NCI-H1436 treated with DMSO at 0.1 percent for 48 hours (cell line): ENCODE data around the gene NPHP4.
"Not testable (repeated sequence)": the region's sequence is repeated elsewhere in the genome, so short reads cannot be mapped to it uniquely, and the experiment has no call there.

Experiments
- DNase-seq: peaks from one replicate; lab custom pipeline; 2025; lab: John Stamatoyannopoulos, UW

The NPHP4 gene

GRCh38 chr1:5910276-5910620 lies 82.0 kb downstream of the NPHP4 start:
- no peak for DNase-seq

- DNase-seq: no peak
Observed at GRCh38 chr1:5909576-5910275, 82.5 kb downstream of the NPHP4 start.

GRCh38 chr1:5908461-5909375 lies 83.5 kb downstream of the NPHP4 start:
- DNase-seq: no peak

DNA sequence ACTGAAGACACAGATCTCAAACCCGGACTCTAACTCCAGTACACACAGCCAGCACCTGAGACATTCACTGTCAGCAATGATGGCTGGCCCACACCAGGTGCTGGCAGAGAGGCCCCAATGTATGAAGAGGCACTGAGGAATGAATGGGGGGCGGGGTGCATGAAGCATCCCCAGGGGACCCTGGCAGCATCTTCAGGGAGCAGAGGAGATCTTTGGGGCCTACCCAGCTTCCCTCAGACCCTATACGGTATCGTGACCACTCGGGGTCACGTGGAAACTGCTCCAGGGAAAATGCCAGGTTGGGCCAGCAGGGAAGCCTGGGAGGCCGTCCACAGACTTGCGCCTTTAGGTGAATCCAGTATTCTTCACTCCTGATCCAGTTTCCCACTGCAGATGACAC lies 84.3 kb downstream of the NPHP4 start:
- DNase-seq: no peak

DNA sequence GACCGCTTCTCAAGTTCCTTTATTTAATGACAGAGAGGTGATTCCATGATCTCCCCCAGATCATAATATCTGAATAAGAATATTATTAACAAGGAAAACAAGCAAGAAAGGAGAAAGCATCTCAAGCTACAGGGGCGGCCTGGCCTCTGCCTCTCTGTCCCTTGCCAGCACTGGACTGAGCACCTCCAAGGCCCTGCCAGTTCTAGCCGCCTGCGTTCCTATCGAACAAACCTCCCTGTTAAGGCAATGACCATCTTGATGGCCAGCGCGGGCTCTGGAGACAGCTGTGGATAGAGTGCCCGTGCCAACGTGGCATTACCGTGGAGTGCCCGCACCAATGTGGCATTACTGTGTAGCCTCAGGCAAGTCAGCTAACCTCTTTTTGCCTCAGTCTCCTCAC lies 84.8 kb downstream of the NPHP4 start:
- no peak for DNase-seq

DNA sequence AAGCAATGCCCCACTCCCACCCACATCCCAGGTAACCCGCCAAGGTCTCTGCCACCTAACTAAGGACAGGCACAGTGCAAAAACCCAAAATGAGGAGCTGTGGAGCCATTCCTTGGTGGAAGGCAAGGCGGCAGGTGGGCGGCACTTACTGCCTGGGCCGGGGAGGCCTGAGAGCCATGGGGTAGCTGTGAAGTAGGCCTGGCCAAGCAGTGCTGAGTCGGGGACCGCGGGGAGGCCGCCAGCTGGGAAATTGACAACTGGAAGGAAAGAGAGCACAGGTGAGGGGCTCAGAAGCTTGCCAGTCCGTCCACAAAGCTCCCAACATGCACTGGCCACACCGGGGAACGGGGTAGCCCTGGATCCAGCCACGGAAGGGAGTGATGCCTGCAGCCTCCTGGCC lies 85.3 kb downstream of the NPHP4 start:
- DNase-seq: no peak

GRCh38 chr1:5906116-5906515 lies 86.1 kb downstream of the NPHP4 start:
- DNase-seq: no peak

DNA sequence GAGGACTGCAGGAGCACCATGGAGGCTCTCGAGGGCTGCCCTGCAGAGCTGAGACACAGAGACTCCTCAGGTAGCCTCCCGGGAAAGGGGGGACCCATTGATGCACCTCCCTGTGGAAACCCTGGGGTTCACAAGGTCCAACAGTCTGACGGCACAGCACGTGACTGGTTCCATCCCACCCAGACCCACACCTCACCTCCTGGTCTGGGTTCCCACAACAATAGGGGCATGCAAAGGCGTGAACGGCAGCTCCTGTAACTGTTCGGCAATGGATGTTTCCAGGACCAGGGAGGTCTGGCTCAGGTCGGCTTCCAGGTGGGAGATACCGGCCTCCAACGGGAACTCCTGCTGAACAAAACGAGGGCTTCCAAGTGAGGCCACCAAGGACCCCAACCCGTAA lies 86.8 kb downstream of the NPHP4 start:
- DNase-seq: no peak

- no peak for DNase-seq
Observed at GRCh38 chr1:5904551-5904950, 87.7 kb downstream of the NPHP4 start.

DNA sequence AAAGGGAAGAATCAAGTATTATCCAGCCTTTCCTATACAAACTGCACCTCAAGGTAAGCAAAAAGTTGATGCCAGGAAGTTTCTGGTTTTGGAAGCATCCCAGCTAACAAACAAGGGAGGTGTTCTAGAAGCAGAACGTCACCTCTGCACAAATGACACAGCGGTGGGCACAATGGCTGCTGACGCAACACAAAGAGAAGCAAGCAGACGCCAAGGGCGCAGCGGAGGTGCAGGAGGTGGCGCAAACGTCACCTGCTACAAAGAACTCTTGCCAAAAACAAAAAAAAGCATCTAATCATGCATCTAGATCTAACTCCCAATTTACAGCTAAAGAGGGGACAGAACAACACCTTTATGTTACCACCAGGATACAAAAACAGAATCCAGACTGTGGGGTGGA lies 88.5 kb downstream of the NPHP4 start:
- DNase-seq: no peak

- no peak for DNase-seq
Observed at GRCh38 chr1:5903031-5903430, 89.2 kb downstream of the NPHP4 start.

DNA sequence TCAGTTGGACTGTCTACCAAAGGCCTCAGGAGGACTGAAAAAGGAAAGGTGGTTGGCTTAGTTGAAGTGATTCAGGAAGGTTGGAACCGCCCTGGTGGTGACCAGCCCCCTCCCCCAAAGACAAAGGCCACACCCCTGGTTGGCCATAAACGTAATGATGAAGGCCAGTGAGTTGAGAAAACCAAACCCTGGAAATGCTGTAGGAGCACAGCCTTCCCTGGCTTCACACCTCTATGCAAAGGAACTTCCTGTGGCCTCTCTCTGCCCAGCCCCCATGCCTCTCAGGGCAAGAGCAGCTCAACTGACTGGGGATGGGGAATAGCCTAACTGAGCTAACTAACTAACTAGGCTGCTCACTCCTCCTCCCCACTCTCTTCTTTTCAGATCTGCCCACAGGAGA lies 90.4 kb downstream of the NPHP4 start:
- DNase-seq: no peak

- no peak for DNase-seq
Observed at GRCh38 chr1:5901150-5901549, 91.1 kb downstream of the NPHP4 start.

- DNase-seq: no peak
Observed at GRCh38 chr1:5898266-5898665, 94.0 kb downstream of the NPHP4 start.

DNA sequence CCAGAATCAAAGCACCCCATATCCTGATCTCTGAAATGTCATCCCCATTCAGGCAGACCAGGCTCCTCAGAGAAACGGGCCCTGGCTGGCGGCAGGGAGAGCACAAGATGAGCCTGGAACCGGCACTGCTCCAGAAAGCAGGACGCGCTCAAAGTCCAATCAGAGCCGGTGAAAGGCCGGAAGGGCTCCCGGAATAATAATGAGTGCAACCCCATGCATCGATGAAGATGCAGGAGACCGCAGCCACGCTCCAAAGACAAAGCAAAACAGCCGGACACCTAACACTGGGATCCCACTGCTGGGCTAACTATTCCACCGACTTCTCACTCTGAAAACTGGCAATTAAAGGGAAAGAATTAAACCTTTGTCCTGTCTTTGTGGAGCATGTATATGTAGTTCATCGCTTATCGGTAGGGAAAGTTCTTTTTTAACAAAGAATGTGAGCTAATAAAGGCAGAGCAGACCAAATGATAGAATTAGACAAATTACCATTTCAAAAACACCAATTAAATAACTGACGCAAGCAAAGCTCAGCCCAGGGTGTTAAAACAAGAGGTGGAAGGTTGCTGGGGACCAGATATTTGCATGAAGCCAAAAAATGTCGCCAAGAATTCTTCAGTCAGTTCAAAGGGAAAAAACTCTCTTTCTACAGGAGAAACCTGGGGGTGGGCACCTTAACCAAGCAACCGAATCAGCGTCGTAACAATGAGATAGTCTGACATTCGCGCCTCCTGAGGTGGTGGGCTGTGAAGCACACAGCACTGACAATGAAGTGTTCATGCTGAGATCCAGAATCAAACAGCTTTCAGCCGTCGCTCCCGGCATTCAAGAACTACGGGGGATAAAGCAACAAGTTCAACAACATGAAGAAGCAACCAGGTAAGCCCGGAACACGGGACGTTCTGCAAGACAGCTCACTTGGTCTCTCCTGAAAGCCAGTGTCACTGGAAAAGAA lies 95.2 kb downstream of the NPHP4 start:
- no peak for DNase-seq

- DNase-seq: no peak
Observed at GRCh38 chr1:5895446-5896406, 96.5 kb downstream of the NPHP4 start.

DNA sequence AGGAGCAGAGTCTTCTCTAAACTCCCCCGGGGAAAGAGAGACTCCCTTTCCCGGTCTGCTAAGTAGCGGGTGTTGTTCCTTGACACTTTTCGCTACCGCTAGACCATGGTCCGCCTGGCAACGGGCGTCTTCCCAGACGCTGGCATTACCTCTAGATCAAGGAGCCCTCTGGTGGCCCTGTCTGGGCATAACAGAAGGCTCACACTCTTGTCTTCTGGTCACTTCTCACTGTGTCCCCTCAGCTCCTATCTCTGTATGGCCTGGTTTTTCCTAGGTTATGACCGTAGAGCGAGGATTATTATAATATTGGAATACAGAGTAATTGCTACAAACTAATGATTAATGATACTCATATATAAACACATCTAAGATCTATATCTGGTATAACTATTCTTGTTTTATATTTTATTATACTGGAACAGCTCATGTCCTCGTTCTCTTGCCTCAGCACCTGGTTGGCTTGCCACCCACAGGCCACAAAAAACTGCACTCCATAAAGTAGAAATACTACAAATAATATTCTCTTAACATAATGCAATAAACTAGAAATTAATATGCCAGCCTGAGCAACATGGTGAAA lies 98.4 kb downstream of the NPHP4 start:
- not testable (repeated sequence) for DNase-seq

DNA sequence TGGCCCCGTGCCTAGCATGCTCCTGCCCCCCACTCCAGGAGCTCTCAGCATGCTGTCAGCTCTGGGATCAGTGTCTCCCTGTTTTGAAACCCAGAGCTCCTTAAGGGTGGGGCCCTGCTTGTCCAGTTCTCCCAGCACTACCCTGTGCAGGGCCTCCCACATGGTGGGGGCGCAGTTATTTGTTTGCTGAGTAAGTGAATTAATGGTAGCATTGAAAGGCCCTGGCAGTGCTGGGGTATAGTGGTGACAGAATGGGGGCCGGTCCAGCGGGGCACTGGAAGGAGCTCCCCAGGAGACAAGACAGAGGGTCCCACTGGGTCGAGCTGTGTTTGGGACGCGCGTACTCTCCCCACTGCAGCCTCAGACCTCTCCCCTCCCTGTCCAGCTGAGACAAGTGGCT lies 99.9 kb downstream of the NPHP4 start:
- no peak for DNase-seq

- DNase-seq: no peak
Observed at GRCh38 chr1:5891736-5892135, 100.5 kb downstream of the NPHP4 start.

GRCh38 chr1:5891137-5891536 lies 101.1 kb downstream of the NPHP4 start:
- DNase-seq: no peak
